Liver (tissue), 9 donors: ENCODE results near the gene TOGARAM1. TPM values are rescaled to one million over a fixed set of nuclear protein-coding genes. Genes with fewer than 3 reads are reported as not detected.

Source experiments
- DNase-seq: peaks from one replicate; pipeline ENCODE4 v3.0.0-alpha.2; 2017; ENCODE audit warnings: low spot score
- H3K27ac ChIP-seq, 2 donors: one replicate each; pipeline ENCODE4 v1.7.0; 2013; ENCODE audit warnings: inconsistent platforms in 2 of 2, low read length in 2 of 2, control low read depth in 1 of 2, low read depth in 1 of 2, mild to moderate bottlenecking in 1 of 2
- H3K27me3 ChIP-seq, 4 donors: one replicate each; pipeline versions ENCODE4 v1.6.1 to v1.7.0; 2013; ENCODE audit warnings: low read length in 3 of 4, inconsistent platforms in 1 of 4, mild to moderate bottlenecking in 1 of 4, moderate library complexity in 1 of 4; ENCODE audit not compliant: control insufficient read depth in 4 of 4, insufficient read depth in 4 of 4
- H3K36me3 ChIP-seq, 4 donors: one replicate each; pipeline versions ENCODE4 v1.6.1 to v1.7.0; 2013; ENCODE audit warnings: low read length in 3 of 4, mild to moderate bottlenecking in 3 of 4, low read depth in 1 of 4, moderate library complexity in 1 of 4; ENCODE audit not compliant: control insufficient read depth in 4 of 4, insufficient read depth in 3 of 4
- H3K4me1 ChIP-seq, 4 donors: one replicate each; pipeline versions ENCODE4 v1.6.1 to v1.7.0; 2013; ENCODE audit warnings: low read length in 3 of 4, mild to moderate bottlenecking in 3 of 4, moderate library complexity in 1 of 4; ENCODE audit not compliant: control insufficient read depth in 4 of 4, insufficient read depth in 4 of 4
- H3K4me3 ChIP-seq, 3 donors: one replicate each; pipeline versions ENCODE4 v1.6.1 to v1.7.0; 2013; ENCODE audit warnings: low read length in 3 of 3, control low read depth in 1 of 3, low read depth in 1 of 3, mild to moderate bottlenecking in 1 of 3
- H3K9ac ChIP-seq, 2 donors: one replicate each; pipeline ENCODE4 v1.7.0; 2013; ENCODE audit warnings: low read length in 2 of 2, mild to moderate bottlenecking in 2 of 2, moderate library complexity in 2 of 2, control low read depth in 1 of 2, low read depth in 1 of 2
- H3K9me3 ChIP-seq, 4 donors: one replicate each; pipeline versions ENCODE4 v1.6.1 to v1.7.0; 2013; ENCODE audit warnings: low read length in 3 of 4; ENCODE audit not compliant: control insufficient read depth in 4 of 4
- EGR1 ChIP-seq, 2 donors: IDR thresholded peaks; 2 replicates each; pipeline ENCODE4 v1.6.1; 2016 to 2018; ENCODE audit warnings: antibody characterized with exemption in 2 of 2, low read depth in 2 of 2
- FOXA1 ChIP-seq: IDR thresholded peaks from 2 replicates; pipeline ENCODE4 v1.6.1; 2016; ENCODE audit warnings: antibody characterized with exemption
- FOXA2 ChIP-seq: IDR thresholded peaks from 2 replicates; pipeline ENCODE4 v1.6.1; 2016; ENCODE audit warnings: antibody characterized with exemption
- GABPA ChIP-seq, 2 donors: IDR thresholded peaks in 1 of 2; conservative IDR thresholded peaks in 1 of 2; 2 replicates each; pipeline ENCODE4 v1.6.1; 2016; ENCODE audit warnings: antibody characterized with exemption in 2 of 2, mild to moderate bottlenecking in 1 of 2, moderate library complexity in 1 of 2
- HNF4A ChIP-seq, 2 donors: conservative IDR thresholded peaks; 2 replicates each; pipeline ENCODE4 v1.6.1; 2016; ENCODE audit warnings: antibody characterized with exemption in 2 of 2, mild to moderate bottlenecking in 2 of 2
- HNF4G ChIP-seq: IDR thresholded peaks from 2 replicates; pipeline ENCODE4 v1.6.1; 2016; ENCODE audit warnings: antibody characterized with exemption
- JUND ChIP-seq, 2 donors: IDR thresholded peaks; 2 replicates each; pipeline ENCODE4 v1.6.1; 2016; ENCODE audit warnings: antibody characterized with exemption in 2 of 2
- NR2F2 ChIP-seq: IDR thresholded peaks from 2 replicates; pipeline ENCODE4 v1.6.1; 2016; ENCODE audit warnings: antibody characterized with exemption
- RAD21 ChIP-seq, 2 donors: IDR thresholded peaks; 2 replicates each; pipeline ENCODE4 v1.6.1; 2016; ENCODE audit warnings: antibody characterized with exemption in 2 of 2, mild to moderate bottlenecking in 2 of 2
- RXRA ChIP-seq, 2 donors: IDR thresholded peaks; 2 replicates each; pipeline ENCODE4 v1.6.1; 2017 to 2018; ENCODE audit warnings: antibody characterized with exemption in 2 of 2, mild to moderate bottlenecking in 1 of 2
- SP1 ChIP-seq: IDR thresholded peaks from 2 replicates; pipeline ENCODE4 v1.6.1; 2018; ENCODE audit warnings: antibody characterized with exemption, mild to moderate bottlenecking
- TAF1 ChIP-seq: conservative IDR thresholded peaks from 2 replicates; pipeline ENCODE4 v1.6.1; 2016; ENCODE audit warnings: antibody characterized with exemption, mild to moderate bottlenecking
- YY1 ChIP-seq: IDR thresholded peaks from 2 replicates; pipeline ENCODE4 v1.6.1; 2016; ENCODE audit warnings: antibody characterized with exemption, mild to moderate bottlenecking
- WGBS: extraction: QIAGEN DNeasy Blood & Tissue Kit; methylation state at CpG from one replicate; pipeline ENCODE4 v1.1.7; 2013; 5-methylcytosine and 5-hydroxymethylcytosine counted together
- polyA plus RNA-seq, 2 donors: library from polyadenylated mRNA; stranded (reverse) in 1 of 2; unstranded in 1 of 2; fragments of 200-250 nt in 1 of 2; fragments of >200 nt in 1 of 2; fragmentation: Nextera tagmentation in 1 of 2; extraction: Ambion mirVana in 1 of 2; gene quantifications; one replicate each; pipeline versions ENCODE4 v1.2.1 to v1.2.3, GENCODE V29; 2013 to 2015
- total RNA-seq, 2 donors: library from RNA; depleted of rRNA; stranded (reverse); fragments of >200 nt; gene quantifications; one replicate each; pipeline ENCODE4 v1.2.3, GENCODE V29; 2014
- TF ChIP-seq, protein P1 (sequence below): IDR thresholded peaks from 2 replicates; pipeline ENCODE4 v1.6.1; 2016; ENCODE audit warnings: antibody characterized with exemption
- TF ChIP-seq, protein P2 (sequence below): IDR thresholded peaks from 2 replicates; pipeline ENCODE4 v1.6.1; 2016; ENCODE audit warnings: antibody characterized with exemption
- TF ChIP-seq, protein P3 (sequence below): fragments of 150-350 bp; IDR thresholded peaks from 2 replicates; pipeline ENCODE4 v1.5.1; 2017; ENCODE audit warnings: improper control_type of control experiment, low read depth, low read length; ENCODE audit not compliant: missing input control
- TF ChIP-seq, protein P4 (sequence below): IDR thresholded peaks from 2 replicates; pipeline ENCODE4 v1.6.1; 2016; ENCODE audit warnings: antibody characterized with exemption, mild to moderate bottlenecking
- TF ChIP-seq, protein P5 (sequence below): IDR thresholded peaks from 2 replicates; pipeline ENCODE4 v1.6.1; 2016; ENCODE audit warnings: antibody characterized with exemption
- donor health status: healthy.
- donor health status: healthy.
- donor health status: healthy.
- donor health status: healthy.
- donor health status: healthy.

Gene TOGARAM1
- total and polyA plus RNA-seq, 4 donors: 2.5 to 12.7 (median 7.5) TPM

DNA sequence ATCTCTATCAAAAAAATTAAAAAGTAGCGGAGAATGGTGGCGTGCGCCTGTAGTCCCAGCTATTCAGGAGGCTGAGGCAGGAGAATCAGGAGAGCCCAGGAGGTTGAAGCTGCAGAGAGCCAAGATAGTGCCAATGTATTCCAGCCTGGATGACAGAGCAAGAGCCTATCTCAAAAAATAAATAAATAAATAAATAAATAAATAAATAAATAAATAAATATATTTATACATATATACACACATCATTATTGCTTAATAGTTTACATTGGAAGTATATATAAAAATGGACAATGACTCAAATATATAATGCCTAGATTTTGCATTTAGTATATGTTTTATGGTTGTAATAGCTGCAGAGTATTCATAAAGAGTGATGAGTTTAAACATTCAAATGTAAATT, 53.1 kb downstream of the TOGARAM1 start:
- H3K27ac ChIP-seq: no peak overlapping the region
- no peak for DNase-seq
- WGBS: 97% methylated on average over 3 of the region's 3 CpGs
- H3K9me3 ChIP-seq: no peaks in the 10 kb centered on the region
- H3K4me1 ChIP-seq: no peaks in the 10 kb centered on the region
- TF ChIP-seq, protein P1, sequence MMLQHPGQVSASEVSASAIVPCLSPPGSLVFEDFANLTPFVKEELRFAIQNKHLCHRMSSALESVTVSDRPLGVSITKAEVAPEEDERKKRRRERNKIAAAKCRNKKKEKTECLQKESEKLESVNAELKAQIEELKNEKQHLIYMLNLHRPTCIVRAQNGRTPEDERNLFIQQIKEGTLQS: no peak
- no peak for TF ChIP-seq HNF4A (conservative IDR thresholded peaks at IDR 0.05)
- TF ChIP-seq SP1: no peak
- TF ChIP-seq NR2F2: no peak
- no peak for TF ChIP-seq HNF4G
- TF ChIP-seq, protein P2, sequence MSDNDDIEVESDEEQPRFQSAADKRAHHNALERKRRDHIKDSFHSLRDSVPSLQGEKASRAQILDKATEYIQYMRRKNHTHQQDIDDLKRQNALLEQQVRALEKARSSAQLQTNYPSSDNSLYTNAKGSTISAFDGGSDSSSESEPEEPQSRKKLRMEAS: no peak
- TF ChIP-seq, protein P3, sequence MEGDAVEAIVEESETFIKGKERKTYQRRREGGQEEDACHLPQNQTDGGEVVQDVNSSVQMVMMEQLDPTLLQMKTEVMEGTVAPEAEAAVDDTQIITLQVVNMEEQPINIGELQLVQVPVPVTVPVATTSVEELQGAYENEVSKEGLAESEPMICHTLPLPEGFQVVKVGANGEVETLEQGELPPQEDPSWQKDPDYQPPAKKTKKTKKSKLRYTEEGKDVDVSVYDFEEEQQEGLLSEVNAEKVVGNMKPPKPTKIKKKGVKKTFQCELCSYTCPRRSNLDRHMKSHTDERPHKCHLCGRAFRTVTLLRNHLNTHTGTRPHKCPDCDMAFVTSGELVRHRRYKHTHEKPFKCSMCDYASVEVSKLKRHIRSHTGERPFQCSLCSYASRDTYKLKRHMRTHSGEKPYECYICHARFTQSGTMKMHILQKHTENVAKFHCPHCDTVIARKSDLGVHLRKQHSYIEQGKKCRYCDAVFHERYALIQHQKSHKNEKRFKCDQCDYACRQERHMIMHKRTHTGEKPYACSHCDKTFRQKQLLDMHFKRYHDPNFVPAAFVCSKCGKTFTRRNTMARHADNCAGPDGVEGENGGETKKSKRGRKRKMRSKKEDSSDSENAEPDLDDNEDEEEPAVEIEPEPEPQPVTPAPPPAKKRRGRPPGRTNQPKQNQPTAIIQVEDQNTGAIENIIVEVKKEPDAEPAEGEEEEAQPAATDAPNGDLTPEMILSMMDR: no peak
- TF ChIP-seq GABPA (IDR thresholded peaks at IDR 0.05 in 1 of 2, conservative IDR thresholded peaks at IDR 0.05 in 1 of 2): no peak
- no peak for TF ChIP-seq TAF1
- TF ChIP-seq, protein P4, sequence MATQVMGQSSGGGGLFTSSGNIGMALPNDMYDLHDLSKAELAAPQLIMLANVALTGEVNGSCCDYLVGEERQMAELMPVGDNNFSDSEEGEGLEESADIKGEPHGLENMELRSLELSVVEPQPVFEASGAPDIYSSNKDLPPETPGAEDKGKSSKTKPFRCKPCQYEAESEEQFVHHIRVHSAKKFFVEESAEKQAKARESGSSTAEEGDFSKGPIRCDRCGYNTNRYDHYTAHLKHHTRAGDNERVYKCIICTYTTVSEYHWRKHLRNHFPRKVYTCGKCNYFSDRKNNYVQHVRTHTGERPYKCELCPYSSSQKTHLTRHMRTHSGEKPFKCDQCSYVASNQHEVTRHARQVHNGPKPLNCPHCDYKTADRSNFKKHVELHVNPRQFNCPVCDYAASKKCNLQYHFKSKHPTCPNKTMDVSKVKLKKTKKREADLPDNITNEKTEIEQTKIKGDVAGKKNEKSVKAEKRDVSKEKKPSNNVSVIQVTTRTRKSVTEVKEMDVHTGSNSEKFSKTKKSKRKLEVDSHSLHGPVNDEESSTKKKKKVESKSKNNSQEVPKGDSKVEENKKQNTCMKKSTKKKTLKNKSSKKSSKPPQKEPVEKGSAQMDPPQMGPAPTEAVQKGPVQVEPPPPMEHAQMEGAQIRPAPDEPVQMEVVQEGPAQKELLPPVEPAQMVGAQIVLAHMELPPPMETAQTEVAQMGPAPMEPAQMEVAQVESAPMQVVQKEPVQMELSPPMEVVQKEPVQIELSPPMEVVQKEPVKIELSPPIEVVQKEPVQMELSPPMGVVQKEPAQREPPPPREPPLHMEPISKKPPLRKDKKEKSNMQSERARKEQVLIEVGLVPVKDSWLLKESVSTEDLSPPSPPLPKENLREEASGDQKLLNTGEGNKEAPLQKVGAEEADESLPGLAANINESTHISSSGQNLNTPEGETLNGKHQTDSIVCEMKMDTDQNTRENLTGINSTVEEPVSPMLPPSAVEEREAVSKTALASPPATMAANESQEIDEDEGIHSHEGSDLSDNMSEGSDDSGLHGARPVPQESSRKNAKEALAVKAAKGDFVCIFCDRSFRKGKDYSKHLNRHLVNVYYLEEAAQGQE: no peak
- no peak for TF ChIP-seq RAD21 (IDR thresholded peaks at IDR 0.05)
- no peak for TF ChIP-seq FOXA2
- no peak for TF ChIP-seq YY1
- TF ChIP-seq FOXA1: no peak
- TF ChIP-seq, protein P5, sequence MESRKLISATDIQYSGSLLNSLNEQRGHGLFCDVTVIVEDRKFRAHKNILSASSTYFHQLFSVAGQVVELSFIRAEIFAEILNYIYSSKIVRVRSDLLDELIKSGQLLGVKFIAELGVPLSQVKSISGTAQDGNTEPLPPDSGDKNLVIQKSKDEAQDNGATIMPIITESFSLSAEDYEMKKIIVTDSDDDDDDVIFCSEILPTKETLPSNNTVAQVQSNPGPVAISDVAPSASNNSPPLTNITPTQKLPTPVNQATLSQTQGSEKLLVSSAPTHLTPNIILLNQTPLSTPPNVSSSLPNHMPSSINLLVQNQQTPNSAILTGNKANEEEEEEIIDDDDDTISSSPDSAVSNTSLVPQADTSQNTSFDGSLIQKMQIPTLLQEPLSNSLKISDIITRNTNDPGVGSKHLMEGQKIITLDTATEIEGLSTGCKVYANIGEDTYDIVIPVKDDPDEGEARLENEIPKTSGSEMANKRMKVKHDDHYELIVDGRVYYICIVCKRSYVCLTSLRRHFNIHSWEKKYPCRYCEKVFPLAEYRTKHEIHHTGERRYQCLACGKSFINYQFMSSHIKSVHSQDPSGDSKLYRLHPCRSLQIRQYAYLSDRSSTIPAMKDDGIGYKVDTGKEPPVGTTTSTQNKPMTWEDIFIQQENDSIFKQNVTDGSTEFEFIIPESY: no peak
- no peak for TF ChIP-seq JUND (IDR thresholded peaks at IDR 0.05)
- TF ChIP-seq RXRA (IDR thresholded peaks at IDR 0.05): no peak
- TF ChIP-seq EGR1 (IDR thresholded peaks at IDR 0.05; ENCODE audit: low read depth in 2 of 2): no peak
- H3K9ac ChIP-seq: no peak overlapping the region
- H3K36me3 ChIP-seq: peaks cover 3 to 5% (median 5%) of the 10 kb centered on the region in 4 donors
- no peak overlapping the region for H3K4me3 ChIP-seq
- no peaks in the 10 kb centered on the region for H3K27me3 ChIP-seq
